Posterior vena cava (tissue), 2 donors: ENCODE data around the gene COX6B2. TPM values are rescaled to one million over a fixed set of nuclear protein-coding genes. Genes with fewer than 3 reads are reported as not detected.
A peak's percentile ranks its signal among the peaks of the same experiment; 100 is the strongest.

Source experiments
- DNase-seq: peaks from one replicate; pipeline ENCODE4 v3.0.0-alpha.2; 2020; ENCODE audit warnings: low spot score
- intact Hi-C, 2 donors: fragments of 100-400 bp; cut with DNase I; formaldehyde crosslinking; loops; one replicate each; pipeline versions ENCODE4 v1.14.1 to v1.14.2; 2022 to 2023
- total RNA-seq, 2 donors: library from RNA; stranded (reverse); fragmentation: NEBNext Ultra II Directional; extraction: Animal tissue kit (Norgen Biotek cat#: 25700); gene quantifications; one replicate each; pipeline ENCODE4 v1.2.1, GENCODE V29; 2021
- donor health status: DM: yes; HTN: yes; CAD: no.
- donor health status: DM: yes; HTN: yes; CAD: no.

The COX6B2 gene
- total RNA-seq, 2 donors from 2014 or later: 1.3 TPM; not detected in 1

GRCh38 chr19:55384131-55384919 lies 29.8 kb upstream of the COX6B2 start, which contains the start of gene TMEM238:
Gene TMEM238, minus strand, starts transcription at chr19:55384292. Its CDS starts 33 bp downstream, at chr19:55384259.
- DNase-seq: no peak
- intact Hi-C loops: loop anchor here in 1 of 2 donors (5.0 kb wide), 1 partner anchor 82 kb away; no protein-coding TSS in a partner anchor

GRCh38 chr19:55383279-55384130 lies 29.0 kb upstream of the COX6B2 start:
- intact Hi-C loops: loop anchor here in 1 of 2 donors (5.0 kb wide), 1 partner anchor 81 kb away; no protein-coding TSS in a partner anchor
- DNase-seq: peak; percentile 87

- no peak for DNase-seq
- intact Hi-C loops: loop anchor here in 1 of 2 donors (5.0 kb wide), 1 partner anchor 80 kb away; no protein-coding TSS in a partner anchor
Observed at GRCh38 chr19:55382522-55383054, 28.1 kb upstream of the COX6B2 start.

- no peak for DNase-seq
- intact Hi-C loops: loop anchor here in 1 of 2 donors (5.0 kb wide), 1 partner anchor 80 kb away; no protein-coding TSS in a partner anchor
Observed at GRCh38 chr19:55382013-55382412, 27.5 kb upstream of the COX6B2 start.

DNA sequence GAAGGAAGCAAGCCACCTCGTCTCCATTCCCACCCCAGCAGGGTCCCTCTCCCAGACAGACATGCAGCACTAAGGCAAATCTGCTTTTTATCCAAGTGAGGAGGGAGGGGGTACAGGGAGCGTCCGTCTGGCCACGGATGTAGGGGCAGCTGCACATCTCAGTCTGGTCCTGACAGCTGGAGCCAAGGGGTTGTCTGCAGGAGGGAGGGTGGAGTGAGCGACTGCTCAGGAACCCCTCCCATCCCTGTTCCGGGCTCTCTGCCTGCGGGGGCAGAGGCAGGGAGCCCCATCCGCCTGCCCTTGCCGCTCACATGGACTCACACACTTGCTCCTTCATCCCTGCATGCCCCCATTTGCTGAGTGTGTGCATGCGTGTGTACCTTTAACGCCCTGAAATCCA lies 24.7 kb upstream of the COX6B2 start:
- intact Hi-C loops: no loop called here
- DNase-seq: no peak

DNA sequence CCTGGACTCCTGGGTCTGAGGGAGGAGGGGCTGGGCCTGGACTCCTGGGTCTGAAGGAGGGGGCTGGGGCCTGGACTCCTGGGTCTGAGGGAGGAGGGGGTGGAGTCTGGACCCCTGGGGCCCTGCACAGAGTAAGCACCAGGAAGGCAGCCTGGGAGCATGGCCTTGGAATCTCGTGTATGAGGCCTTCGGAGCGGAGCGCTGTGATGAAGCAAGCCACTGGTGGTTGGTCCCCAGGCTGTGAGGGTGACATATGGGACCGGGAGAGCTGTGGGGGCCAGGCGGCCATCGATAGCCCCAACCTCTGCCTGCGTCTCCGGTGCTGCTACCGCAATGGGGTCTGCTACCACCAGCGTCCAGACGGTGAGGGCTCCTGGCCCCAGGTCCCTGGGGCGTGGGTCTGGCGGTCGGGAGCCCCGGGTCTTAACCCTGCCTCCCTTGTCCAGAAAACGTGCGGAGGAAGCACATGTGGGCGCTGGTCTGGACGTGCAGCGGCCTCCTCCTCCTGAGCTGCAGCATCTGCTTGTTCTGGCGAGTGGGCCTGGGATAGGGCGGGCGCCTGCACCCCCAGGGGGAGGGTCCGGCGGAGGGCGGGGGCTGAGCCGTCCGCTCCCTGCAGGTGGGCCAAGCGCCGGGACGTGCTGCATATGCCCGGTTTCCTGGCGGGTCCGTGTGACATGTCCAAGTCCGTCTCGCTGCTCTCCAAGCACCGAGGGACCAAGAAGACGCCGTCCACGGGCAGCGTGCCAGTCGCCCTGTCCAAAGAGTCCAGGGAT lies 23.0 kb upstream of the COX6B2 start:
- intact Hi-C loops: no loop called here
- DNase-seq: no peak

GRCh38 chr19:55376241-55376933 lies 21.9 kb upstream of the COX6B2 start, which contains the start of gene TMEM190:
Gene TMEM190, plus strand, starts transcription at chr19:55376826. Its CDS starts 28 bp downstream, at chr19:55376854.
- intact Hi-C loops: no loop called here
- DNase-seq: no peak

GRCh38 chr19:55373993-55374757 lies 19.7 kb upstream of the COX6B2 start:
- DNase-seq: no peak
- intact Hi-C loops: no loop called here

- DNase-seq: no peak
- intact Hi-C loops: no loop called here
Observed at GRCh38 chr19:55373306-55373992, 18.9 kb upstream of the COX6B2 start.

DNA sequence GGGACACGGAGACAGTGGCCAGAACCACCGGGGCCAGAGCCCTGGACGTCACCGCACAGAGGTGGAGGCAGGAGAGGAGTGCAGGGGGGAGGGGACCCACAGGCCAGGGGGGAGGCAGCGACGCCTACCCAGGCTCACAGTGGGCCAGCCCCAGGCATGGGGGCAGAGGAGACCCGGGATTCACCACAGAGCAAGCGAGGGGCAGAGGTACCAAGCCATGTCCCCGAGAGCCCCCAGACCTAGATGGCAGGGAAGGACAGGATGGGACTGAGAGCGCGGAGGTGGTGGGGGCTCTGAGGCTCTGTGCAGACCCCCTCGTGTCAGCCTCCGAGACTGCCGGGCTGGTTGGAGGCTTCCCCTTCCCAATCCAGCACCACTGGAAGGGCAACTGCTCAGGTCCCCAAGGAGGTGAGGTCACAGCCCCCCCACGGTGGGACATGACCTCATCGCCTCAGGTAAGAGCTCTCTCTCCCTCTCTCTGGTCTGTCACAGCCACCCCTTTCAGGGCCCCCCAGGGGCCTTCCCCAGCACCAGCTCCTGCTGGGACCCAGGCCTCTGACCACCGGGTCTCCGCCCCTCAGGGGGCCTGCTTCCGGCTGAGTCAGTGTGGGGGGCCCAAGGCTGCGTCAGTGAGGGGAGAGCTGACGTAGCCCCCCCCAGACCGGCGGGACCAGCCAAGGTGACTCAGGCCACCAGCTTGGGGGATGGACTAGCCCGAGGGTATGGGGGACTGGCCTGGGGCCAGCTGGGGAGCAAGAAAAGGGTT lies 18.0 kb upstream of the COX6B2 start:
- intact Hi-C loops: no loop called here
- DNase-seq: no peak

GRCh38 chr19:55370305-55370988 lies 15.9 kb upstream of the COX6B2 start, which contains the start of gene IL11:
Gene IL11, minus strand, starts transcription at chr19:55370463. Its CDS starts 153 bp downstream, at chr19:55370310.
- intact Hi-C loops: no loop called here
- DNase-seq: no peak

GRCh38 chr19:55369653-55370304 lies 15.3 kb upstream of the COX6B2 start:
- DNase-seq: no peak
- intact Hi-C loops: no loop called here

DNA sequence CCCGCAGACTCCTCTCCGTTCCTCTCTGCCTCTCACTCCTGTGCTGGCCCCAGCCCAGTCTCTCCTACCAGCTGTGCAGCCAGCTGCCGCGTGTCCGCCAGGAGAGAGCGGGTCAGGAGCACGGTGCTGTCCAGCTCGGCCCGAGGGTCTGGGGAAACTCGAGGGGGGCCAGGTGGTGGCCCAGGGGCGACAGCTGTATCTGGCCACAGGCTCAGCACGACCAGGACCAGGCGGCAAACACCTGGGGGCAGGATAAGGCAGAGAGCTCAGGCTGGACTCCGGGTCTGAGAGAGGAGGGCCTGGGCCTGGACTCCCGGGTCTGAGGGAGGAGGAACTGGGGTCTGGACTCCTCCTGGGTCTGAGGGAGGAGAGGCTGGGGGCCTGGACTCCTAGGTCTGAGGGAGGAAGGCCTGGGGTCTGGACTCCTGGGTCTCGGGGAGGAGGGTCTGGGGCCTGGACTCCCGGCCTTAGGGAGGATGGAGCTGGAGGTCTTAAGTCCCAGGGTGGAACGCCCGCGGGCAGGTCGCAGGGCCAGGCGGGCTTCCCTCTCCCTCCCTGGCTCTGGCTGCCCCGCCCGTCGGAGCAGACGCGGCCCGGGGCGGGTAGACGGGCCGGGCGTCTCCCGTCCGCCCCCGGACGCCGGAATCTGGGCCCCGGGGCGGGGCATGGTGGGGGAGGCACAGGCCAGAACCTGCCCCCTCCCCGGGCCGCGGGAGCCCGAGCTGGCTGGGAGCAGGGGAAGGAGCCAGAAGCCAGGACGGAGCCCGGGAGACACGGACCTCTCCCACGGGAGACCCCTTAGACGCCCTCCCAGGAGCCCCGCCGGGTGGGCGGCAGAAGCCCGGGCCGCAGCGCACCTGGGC lies 14.4 kb upstream of the COX6B2 start:
- no peak for DNase-seq
- intact Hi-C loops: no loop called here

- intact Hi-C loops: no loop called here
- no peak for DNase-seq
Observed at GRCh38 chr19:55368106-55368505, 13.6 kb upstream of the COX6B2 start.
